HG02981 (cell line): ENCODE measurements around the gene COMMD3.

Source experiments
- ATAC-seq: cut with Tn5 transposase; IDR thresholded peaks from one replicate; pipeline ENCODE4 v1.9.1; 2021; ENCODE audit warnings: mild to moderate bottlenecking, moderate library complexity; ENCODE audit not compliant: unreplicated experiment

The COMMD3 gene

GRCh38 chr10:22365233-22365632 is 49.0 kb downstream of the COMMD3 start:
- ATAC-seq = peak; percentile 58

GRCh38 chr10:22365644-22366434 is 49.7 kb downstream of the COMMD3 start:
- no peak for ATAC-seq

- ATAC-seq = no peak
Measured at GRCh38 chr10:22366435-22366703, 50.2 kb downstream of the COMMD3 start.

- ATAC-seq = no peak
Measured at GRCh38 chr10:22366771-22367170, 50.6 kb downstream of the COMMD3 start.

GRCh38 chr10:22367471-22367870 is 51.3 kb downstream of the COMMD3 start:
- no peak for ATAC-seq

- ATAC-seq = no peak
Measured at GRCh38 chr10:22368402-22368801, 52.2 kb downstream of the COMMD3 start.

- ATAC-seq = no peak
Measured at GRCh38 chr10:22368981-22369380, 52.8 kb downstream of the COMMD3 start.

GRCh38 chr10:22369434-22370072 is 53.4 kb downstream of the COMMD3 start:
- peak; percentile 60 for ATAC-seq
